Measurements from ENCODE around the gene RNF121.

DNA sequence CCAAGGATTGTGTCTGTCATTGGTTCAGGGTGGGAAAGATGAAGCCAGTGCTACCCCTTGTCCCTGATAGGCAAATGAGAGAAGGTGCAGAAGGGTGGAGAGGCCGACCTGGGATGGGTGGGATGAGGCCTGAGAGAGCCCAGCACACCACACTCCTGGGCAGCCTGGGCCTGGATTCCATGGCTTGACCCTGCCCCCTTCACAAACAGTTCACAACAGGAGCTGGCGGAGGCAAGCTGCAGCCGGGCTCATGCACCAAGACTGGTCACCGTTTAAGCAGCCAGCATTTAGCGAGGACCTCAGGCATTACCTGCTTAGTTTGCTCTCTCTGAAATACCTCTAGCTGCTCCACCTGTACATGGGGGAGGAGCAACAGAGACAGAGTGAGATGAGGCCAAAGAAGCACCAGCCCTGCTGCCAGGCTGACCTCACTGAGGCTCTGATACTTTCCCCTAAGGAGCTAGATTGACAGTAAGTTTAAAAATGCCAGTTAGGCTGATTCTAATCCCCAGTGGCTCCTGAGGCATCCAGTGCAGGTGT lies 83.3 kb downstream of the RNF121 start:
- TF ChIP-seq, protein P1, sequence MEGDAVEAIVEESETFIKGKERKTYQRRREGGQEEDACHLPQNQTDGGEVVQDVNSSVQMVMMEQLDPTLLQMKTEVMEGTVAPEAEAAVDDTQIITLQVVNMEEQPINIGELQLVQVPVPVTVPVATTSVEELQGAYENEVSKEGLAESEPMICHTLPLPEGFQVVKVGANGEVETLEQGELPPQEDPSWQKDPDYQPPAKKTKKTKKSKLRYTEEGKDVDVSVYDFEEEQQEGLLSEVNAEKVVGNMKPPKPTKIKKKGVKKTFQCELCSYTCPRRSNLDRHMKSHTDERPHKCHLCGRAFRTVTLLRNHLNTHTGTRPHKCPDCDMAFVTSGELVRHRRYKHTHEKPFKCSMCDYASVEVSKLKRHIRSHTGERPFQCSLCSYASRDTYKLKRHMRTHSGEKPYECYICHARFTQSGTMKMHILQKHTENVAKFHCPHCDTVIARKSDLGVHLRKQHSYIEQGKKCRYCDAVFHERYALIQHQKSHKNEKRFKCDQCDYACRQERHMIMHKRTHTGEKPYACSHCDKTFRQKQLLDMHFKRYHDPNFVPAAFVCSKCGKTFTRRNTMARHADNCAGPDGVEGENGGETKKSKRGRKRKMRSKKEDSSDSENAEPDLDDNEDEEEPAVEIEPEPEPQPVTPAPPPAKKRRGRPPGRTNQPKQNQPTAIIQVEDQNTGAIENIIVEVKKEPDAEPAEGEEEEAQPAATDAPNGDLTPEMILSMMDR (IDR thresholded peaks at IDR 0.05), result no peak
- no peak for TF ChIP-seq POLR2A (IDR thresholded peaks at IDR 0.05)
- no peak for TF ChIP-seq POLR2AphosphoS5 (IDR thresholded peaks at IDR 0.05)
- TF ChIP-seq EP300 (IDR thresholded peaks at IDR 0.05), result no peak
